Measurements from ENCODE around the gene NCK2.

The NCK2 gene

GRCh38 chr2:105793196-105793975 lies 48.7 kb downstream of the NCK2 start:
- no peak for DNase-seq (ENCODE audit: low read depth)

GRCh38 chr2:105794926-105795574 lies 50.3 kb downstream of the NCK2 start:
- DNase-seq (ENCODE audit: low read depth) = no peak

DNA sequence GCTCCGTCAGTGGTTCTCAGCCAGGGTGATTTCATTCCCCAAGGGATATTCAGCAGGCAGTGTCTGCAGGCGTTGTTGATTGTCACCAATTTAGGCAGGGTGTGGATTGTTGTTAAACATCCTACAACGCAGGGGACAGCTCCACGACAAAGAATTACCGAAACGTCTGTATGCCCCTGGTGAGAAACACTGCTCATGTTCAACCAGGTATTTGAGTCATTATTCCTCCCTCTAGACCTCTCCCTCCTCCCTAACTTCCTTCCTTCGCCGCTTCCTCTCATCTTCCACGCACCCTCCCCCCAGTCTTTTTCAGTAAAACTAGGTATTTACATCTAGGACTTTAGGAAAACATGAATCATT lies 50.8 kb downstream of the NCK2 start:
- DNase-seq (ENCODE audit: low read depth) = no peak

DNA sequence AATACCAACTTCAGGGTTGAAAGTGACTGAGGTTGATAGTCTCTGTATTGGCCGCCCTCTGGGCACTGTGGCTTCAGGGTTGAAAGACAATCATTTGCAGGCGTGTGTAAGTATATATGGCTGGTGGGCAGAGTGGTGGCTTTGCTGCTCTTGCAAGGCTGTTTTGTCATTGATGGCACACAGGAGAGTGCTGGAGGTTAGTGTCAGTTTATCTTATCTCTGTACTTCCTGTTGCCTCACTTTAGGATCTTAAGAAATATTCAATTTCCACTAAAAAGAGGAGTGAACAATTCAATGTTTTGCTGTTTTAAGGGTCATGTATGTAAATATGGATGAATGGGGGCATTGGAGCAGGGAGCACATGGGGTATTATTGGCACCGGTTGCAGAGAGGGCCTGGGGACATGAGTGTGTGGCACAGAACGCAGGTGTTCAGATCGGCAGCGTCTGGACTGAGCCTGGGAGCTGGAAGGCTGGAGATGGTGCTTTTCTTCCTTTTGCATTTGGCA lies 51.5 kb downstream of the NCK2 start:
- no peak for DNase-seq (ENCODE audit: low read depth)

DNA sequence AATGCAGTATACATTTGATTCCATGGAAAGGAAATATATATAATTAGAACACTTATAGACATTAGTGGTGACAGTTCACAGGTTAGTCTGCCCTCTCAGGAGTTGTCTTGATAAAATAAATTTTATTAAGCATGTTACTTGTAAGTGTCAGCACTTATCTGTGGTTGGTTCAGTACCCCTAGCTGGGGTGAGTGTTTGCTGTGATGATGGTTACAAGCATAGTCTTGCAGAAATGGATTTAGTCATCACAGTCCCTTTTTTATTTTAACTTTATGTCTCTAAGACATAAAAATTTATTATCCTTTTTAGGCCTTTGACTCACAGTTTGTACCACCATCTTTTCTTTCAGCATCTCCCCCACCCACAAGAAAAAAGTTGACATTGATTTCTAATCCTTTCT lies 52.1 kb downstream of the NCK2 start:
- no peak for DNase-seq (ENCODE audit: low read depth)

DNA sequence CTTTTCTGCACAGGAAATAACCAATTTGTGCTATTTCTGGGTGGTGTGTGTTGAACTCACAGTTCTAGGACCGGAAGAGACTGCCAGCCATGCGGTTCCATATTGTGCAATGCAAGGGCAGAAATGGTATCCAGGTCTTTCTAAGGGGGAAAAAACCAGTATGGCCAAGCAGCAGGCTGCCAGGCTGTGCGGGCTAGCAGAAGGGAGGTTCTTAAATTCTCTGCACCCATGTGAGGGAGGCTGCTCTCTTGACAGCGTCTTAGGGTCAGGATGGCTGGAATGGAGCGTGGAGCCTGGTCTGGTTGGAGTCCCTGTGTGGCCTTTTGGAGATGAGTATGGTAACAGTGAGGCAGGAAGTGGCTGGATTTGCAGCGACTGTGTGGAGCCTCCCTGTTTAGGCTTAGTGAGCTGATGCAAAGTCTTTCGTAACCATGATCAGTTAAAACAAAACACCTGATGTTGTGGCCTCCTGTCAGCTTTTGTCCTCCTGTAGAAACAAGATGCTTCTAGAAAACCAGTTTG lies 52.6 kb downstream of the NCK2 start:
- peak; percentile 47 for DNase-seq (ENCODE audit: low read depth)

- no peak for DNase-seq (ENCODE audit: low read depth)
Measured at GRCh38 chr2:105798595-105798994, 53.9 kb downstream of the NCK2 start.

DNA sequence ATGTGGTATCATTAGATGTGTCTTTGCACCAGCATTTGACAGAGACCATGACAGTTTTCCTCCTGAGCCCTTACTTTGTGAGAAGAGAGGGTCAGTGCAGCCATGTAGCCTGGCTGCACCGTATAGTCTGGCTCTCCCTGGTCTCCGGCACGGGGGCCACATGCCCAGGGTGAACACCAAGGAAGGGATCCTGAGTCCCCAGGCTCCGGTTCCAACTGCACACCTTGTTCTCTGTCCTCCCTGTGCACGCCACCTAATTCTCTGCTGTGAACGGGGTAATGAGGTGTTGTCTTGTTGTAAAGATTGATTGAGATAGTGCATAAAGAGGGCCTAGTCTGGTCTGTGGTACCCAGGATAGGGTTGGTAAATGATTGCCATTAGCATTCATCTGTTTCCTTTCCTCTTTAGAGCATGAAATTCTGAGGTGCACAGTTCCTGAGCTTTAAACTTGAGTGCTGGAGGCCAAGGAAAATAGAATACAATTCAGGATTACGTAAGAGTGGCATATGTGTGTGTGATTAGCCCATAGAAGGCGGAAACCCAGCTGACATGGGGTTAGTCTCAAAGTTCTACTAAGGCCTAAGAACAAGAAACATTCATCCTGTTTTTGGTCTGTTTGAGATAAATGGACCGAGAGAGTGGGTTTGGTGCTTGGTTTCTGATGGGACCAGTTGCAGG lies 55.5 kb downstream of the NCK2 start:
- peak; percentile 76 for DNase-seq (ENCODE audit: low read depth)

GRCh38 chr2:105800953-105801635 lies 56.4 kb downstream of the NCK2 start:
- no peak for DNase-seq (ENCODE audit: low read depth)

- DNase-seq (ENCODE audit: low read depth) = no peak
Measured at GRCh38 chr2:105801961-105802360, 57.2 kb downstream of the NCK2 start.

- no peak for DNase-seq (ENCODE audit: low read depth)
Measured at GRCh38 chr2:105802587-105802986, 57.9 kb downstream of the NCK2 start.

GRCh38 chr2:105803337-105803736 lies 58.6 kb downstream of the NCK2 start:
- no peak for DNase-seq (ENCODE audit: low read depth)

DNA sequence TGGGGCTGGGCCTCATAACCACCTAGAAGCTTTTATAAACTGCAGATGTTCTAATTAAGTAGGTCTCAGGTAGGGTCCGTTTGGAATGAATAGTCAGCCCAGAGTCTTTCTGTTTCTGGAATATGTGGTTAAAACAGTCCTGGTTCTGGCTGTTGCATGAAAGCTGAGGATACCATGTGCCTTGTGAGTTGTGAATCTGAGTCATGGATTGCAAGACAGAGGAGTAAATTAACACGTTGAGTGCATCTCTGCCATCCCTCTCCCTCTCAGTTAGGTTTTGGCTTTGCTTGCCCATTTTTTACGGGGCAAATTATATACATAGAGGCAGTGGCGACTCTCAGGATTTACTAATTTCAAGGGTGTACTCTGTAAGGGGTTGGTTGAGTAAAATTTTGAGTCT lies 59.1 kb downstream of the NCK2 start:
- DNase-seq (ENCODE audit: low read depth) = no peak

- DNase-seq (ENCODE audit: low read depth) = peak; percentile 45
Measured at GRCh38 chr2:105804266-105804665, 59.6 kb downstream of the NCK2 start.

- DNase-seq (ENCODE audit: low read depth) = no peak
Measured at GRCh38 chr2:105806996-105807395, 62.3 kb downstream of the NCK2 start.

DNA sequence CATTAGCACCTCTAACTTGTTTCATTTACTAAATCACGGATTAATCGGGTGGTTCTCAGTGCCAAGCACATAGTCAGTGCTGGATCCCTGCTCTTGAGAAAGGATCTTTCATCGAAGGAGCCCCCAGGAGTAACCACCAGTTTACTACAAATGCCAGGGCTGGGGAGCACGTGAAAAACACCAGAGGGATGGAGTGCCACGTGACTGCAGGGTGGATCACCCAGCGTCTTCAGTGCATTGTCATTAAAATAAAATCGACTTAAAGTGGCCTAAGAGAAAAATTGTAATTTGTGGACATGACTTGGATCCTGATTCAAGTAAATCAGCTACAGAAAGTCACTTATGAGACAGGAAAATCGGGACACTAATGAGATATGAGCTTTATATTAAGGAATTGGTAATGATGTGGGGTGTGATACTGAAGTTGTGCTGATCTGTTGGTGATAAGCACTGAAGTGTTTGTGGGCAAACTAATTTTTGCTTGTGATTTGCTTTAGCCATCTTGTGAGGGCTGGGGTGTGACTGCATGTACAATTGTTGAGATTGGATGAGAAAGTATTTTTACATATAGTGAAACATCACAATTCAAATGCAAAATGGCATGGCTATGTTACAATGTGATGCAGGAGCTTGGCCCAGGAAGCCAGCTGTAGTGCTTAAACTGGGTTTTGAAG lies 63.8 kb downstream of the NCK2 start:
- no peak for DNase-seq (ENCODE audit: low read depth)

DNA sequence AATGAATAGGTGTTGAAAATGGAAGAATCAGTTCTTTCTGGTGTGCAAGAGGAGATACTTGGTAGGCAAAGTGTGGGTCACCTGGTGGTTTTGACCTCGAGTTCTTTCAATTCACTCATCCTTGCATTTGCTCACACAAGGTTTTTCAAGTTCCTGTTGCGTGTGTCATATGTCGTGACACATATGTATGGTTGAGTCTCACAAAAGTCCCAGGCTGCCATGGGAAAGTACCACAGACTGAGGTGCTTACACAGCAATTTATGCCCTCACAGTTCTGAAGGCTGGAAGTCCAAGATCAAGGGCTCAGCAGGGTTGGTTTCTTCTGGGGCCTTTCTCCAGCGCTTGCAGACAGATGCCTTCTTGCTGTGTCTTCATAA lies 64.4 kb downstream of the NCK2 start:
- no peak for DNase-seq (ENCODE audit: low read depth)

GRCh38 chr2:105809723-105810122 lies 65.0 kb downstream of the NCK2 start:
- no peak for DNase-seq (ENCODE audit: low read depth)

GRCh38 chr2:105812180-105813044 lies 67.7 kb downstream of the NCK2 start:
- peak; percentile 32 for DNase-seq (ENCODE audit: low read depth)

- DNase-seq (ENCODE audit: low read depth) = no peak
Measured at GRCh38 chr2:105813045-105813315, 68.3 kb downstream of the NCK2 start.

- no peak for DNase-seq (ENCODE audit: low read depth)
Measured at GRCh38 chr2:105813405-105813804, 68.7 kb downstream of the NCK2 start.
